Tibial artery (tissue), 4 donors: ENCODE results near the gene PRKAA1.

Experiments used
- DNase-seq, 2 donors: peaks; one replicate each; pipeline ENCODE4 v3.0.0-alpha.2; 2019
- H3K27ac ChIP-seq, 2 donors: fragments of 200-600 bp; sonication (generic) in 1 of 2; 1 replicate in 1 of 2; 2 replicates in 1 of 2; pipeline ENCODE4 v1.5.1; 2018 to 2019; ENCODE audit warnings: mild to moderate bottlenecking in 1 of 2
- H3K27me3 ChIP-seq, 2 donors: fragments of 200-600 bp; sonication (generic) in 1 of 2; one replicate each; pipeline versions ENCODE4 v1.5.1 to v1.6.0; 2016 to 2019
- H3K36me3 ChIP-seq, 3 donors: fragments of 200-600 bp; sonication (generic) in 2 of 3; one replicate each; pipeline ENCODE4 v1.5.1; 2016 to 2019; ENCODE audit warnings: mild to moderate bottlenecking in 2 of 3
- H3K4me1 ChIP-seq, 4 donors: fragments of 200-600 bp; sonication (generic) in 2 of 4; 1 replicate in 3 of 4; 2 replicates in 1 of 4; pipeline ENCODE4 v1.5.1; 2016 to 2019
- H3K4me3 ChIP-seq, 2 donors: fragments of 200-600 bp; sonication (generic) in 1 of 2; 1 replicate in 1 of 2; 2 replicates in 1 of 2; pipeline ENCODE4 v1.5.1; 2018 to 2019; ENCODE audit warnings: mild to moderate bottlenecking in 2 of 2
- H3K9me3 ChIP-seq, 3 donors: fragments of 200-600 bp; sonication (generic) in 1 of 3; one replicate each; pipeline ENCODE4 v1.5.1; 2016 to 2019
- CTCF ChIP-seq, 2 experiments: fragments of 200-600 bp in 1 of 2; fragments of 450-650 bp in 1 of 2; IDR thresholded peaks; one replicate each; pipeline ENCODE4 v1.5.1; 2017 to 2019; ENCODE audit warnings: antibody characterized with exemption in 2 of 2, mild to moderate bottlenecking in 1 of 2, moderate library complexity in 1 of 2
- intact Hi-C: fragments of 100-400 bp; cut with DNase I; formaldehyde crosslinking; loops from one replicate; pipeline ENCODE4 v1.15.0; 2023; ENCODE audit warnings: low total_unique reads

The PRKAA1 gene

GRCh38 chr5:40738502-40738901 is 59.7 kb downstream of the PRKAA1 start:
- no peak for TF ChIP-seq CTCF (IDR thresholded peaks at IDR 0.05)
- H3K9me3 ChIP-seq = peaks cover 0 to 4% (median 0%) of the 10 kb centered on the region in 3 donors
- no peaks in the 10 kb centered on the region for H3K27me3 ChIP-seq
- H3K36me3 ChIP-seq = peaks cover 19 to 28% (median 24%) of the 10 kb centered on the region in 3 donors
- peaks cover 0 to 18% (median 2%) of the 10 kb centered on the region in 4 donors for H3K4me1 ChIP-seq
- intact Hi-C loops = loop anchor here (5.0 kb wide), 1 partner anchor 1161 kb away; no protein-coding TSS in a partner anchor
- no peak overlapping the region for H3K27ac ChIP-seq
- no peak overlapping the region for H3K4me3 ChIP-seq
- no peak for DNase-seq

- H3K36me3 ChIP-seq = peaks cover 13 to 18% (median 18%) of the 10 kb centered on the region in 3 donors
- TF ChIP-seq CTCF (IDR thresholded peaks at IDR 0.05) = peak; percentile 55 to 68
- H3K4me3 ChIP-seq = no peak overlapping the region
- peaks cover 0 to 19% (median 2%) of the 10 kb centered on the region in 4 donors for H3K4me1 ChIP-seq
- DNase-seq = no peak
- peaks cover 0 to 4% (median 0%) of the 10 kb centered on the region in 3 donors for H3K9me3 ChIP-seq
- no peak overlapping the region for H3K27ac ChIP-seq
- no peaks in the 10 kb centered on the region for H3K27me3 ChIP-seq
- intact Hi-C loops = loop anchor here (5.0 kb wide), 1 partner anchor 1159 kb away; no protein-coding TSS in a partner anchor
These were observed 61.9 kb downstream of the PRKAA1 start for GRCh38 chr5:40736103-40736875.

- H3K36me3 ChIP-seq = peaks cover 6 to 11% (median 11%) of the 10 kb centered on the region in 3 donors
- no peak for TF ChIP-seq CTCF (IDR thresholded peaks at IDR 0.05)
- intact Hi-C loops = loop anchor here (5.0 kb wide), 1 partner anchor 1158 kb away; no protein-coding TSS in a partner anchor
- DNase-seq = no peak
- H3K4me1 ChIP-seq = peaks cover 0 to 19% (median 2%) of the 10 kb centered on the region in 4 donors
- no peak overlapping the region for H3K27ac ChIP-seq
- H3K9me3 ChIP-seq = peaks cover 0 to 4% (median 0%) of the 10 kb centered on the region in 3 donors
- H3K4me3 ChIP-seq = no peak overlapping the region
- no peaks in the 10 kb centered on the region for H3K27me3 ChIP-seq
These were observed 62.6 kb downstream of the PRKAA1 start for GRCh38 chr5:40735609-40736008.

GRCh38 chr5:40734986-40735385 is 63.2 kb downstream of the PRKAA1 start:
- Histone ChIP-seq H3K27ac (no peak overlapping the region), H3K36me3 (peaks cover 0 to 7% (median 5%) of the 10 kb centered on the region in 3 donors), H3K27me3 (no peaks in the 10 kb centered on the region), H3K9me3 (no peaks in the 10 kb centered on the region), H3K4me3 (no peak overlapping the region), H3K4me1 (peaks cover 0 to 21% (median 2%) of the 10 kb centered on the region in 4 donors)
- intact Hi-C loops = loop anchor here (5.0 kb wide), 1 partner anchor 1158 kb away; no protein-coding TSS in a partner anchor
- TF ChIP-seq CTCF (IDR thresholded peaks at IDR 0.05) = no peak
- no peak for DNase-seq

GRCh38 chr5:40733879-40734563 is 64.2 kb downstream of the PRKAA1 start:
- no peaks in the 10 kb centered on the region for H3K36me3 ChIP-seq
- DNase-seq = no peak
- no peaks in the 10 kb centered on the region for H3K9me3 ChIP-seq
- no peak overlapping the region for H3K27ac ChIP-seq
- H3K4me3 ChIP-seq = no peak overlapping the region
- intact Hi-C loops = no loop called here
- TF ChIP-seq CTCF (IDR thresholded peaks at IDR 0.05) = no peak
- H3K4me1 ChIP-seq = peaks cover 0 to 26% (median 2%) of the 10 kb centered on the region in 4 donors
- no peaks in the 10 kb centered on the region for H3K27me3 ChIP-seq
